CD1c-positive myeloid dendritic cell (primary cell): ENCODE results near the gene SLC47A2.

ENCODE experiments used
- DNase-seq: peaks from one replicate; pipeline ENCODE4 v3.0.0-alpha.2; 2016; ENCODE audit errors: extremely low spot score

The SLC47A2 gene

GRCh38 chr17:19747159-19747719, 30.9 kb upstream of the SLC47A2 start:
- no peak for DNase-seq

- DNase-seq, result no peak
These were observed 30.1 kb upstream of the SLC47A2 start for GRCh38 chr17:19746517-19746916.

DNA sequence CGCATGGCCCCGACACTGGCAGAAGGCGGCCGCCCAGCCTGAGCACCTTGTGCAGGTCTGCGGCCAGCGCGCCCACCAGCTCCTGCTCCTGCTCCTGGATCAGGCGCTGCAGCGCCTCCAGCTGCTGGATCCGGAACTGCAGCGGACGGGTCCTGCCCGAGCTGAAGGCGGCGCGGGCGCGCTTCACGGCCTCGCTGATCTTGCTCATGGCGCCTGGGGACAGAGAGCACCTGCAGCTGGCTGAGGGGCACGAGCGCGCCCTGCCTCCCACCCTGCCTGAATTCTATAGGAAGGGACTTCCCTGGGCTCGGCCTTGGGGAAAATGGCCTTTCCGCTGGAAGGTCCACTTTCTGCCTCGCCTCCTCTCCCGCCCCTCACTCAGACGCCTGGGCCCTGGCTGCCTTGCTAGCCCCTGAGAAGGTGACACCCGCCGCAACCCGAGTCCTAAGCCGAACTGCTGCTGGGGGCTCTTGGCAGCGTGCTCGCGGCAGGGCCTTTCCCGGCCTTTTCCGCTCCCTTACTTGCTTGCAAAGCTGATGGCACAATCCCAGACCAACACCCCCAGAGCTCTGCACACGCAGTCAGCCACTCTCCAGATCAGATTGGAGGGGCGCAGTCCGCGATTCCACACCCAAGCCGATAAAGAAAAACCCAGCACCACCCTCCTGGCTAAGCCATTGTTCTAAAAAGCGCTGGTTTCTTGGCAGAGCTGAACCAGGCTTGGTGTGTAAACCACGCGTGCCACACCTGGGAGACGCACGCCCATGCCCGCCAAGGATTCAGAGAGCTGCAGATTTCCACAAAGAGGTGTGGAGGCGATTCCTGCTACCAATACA, 28.8 kb upstream of the SLC47A2 start:
- DNase-seq, result peak; percentile 85

- DNase-seq, result no peak
These were observed 28.1 kb upstream of the SLC47A2 start for GRCh38 chr17:19744492-19744891.

GRCh38 chr17:19743101-19744100, 27.0 kb upstream of the SLC47A2 start:
- no peak for DNase-seq

- DNase-seq, result no peak
These were observed 26.1 kb upstream of the SLC47A2 start for GRCh38 chr17:19742495-19742894.

DNA sequence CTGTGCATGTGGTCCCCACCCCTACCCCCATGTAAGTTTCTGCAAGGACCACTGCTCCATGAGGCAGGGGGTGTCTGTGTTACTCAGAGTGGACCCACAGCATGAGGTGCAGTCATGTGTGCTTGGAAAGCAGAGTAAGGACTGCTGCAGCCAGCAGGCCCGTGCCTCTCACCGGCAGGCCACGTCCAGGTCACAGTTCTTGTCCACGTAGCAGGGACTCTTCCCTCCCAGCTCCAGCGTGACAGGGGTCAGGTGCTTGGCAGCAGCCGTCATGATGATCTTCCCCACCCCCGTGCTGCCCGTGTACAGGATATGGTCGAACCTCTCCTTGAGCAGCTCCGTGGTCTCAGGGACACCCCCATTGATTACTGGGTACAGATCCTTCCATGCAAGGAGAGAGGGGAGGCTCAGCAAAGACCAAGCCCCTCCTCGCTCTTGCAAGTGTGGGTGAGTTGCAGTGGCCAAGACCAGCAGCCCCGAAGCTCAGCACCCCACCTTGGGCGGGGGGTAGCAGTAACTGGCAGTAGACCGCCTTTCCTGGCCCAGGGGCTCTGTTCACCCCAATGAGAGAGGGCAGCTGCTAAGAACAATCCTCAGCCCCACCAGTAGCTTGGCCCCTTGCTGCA, 25.6 kb upstream of the SLC47A2 start:
- DNase-seq, result no peak

- DNase-seq, result no peak
These were observed 24.5 kb upstream of the SLC47A2 start for GRCh38 chr17:19740933-19741332.

- no peak for DNase-seq
These were observed 23.1 kb upstream of the SLC47A2 start for GRCh38 chr17:19739241-19740201.

DNA sequence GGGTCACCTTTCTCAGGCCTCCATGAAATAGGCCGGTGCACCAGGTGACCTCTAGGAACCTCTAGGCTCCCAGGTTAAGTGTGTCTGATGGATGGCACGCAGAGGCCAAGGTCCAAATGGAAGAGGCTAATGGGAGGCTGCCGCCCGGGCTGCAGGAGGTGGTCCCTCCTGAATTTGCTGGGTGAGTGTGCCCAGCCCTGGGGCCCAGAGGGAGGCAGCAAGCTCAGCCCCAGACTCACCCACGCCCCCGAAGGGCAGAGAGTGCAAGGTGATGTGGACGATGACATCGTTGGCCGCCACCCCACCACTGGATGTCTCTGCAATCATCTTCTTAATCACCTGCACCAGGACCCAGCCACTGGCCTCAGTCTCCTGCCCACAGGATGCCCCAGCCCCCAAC, 22.4 kb upstream of the SLC47A2 start:
- DNase-seq, result no peak

DNA sequence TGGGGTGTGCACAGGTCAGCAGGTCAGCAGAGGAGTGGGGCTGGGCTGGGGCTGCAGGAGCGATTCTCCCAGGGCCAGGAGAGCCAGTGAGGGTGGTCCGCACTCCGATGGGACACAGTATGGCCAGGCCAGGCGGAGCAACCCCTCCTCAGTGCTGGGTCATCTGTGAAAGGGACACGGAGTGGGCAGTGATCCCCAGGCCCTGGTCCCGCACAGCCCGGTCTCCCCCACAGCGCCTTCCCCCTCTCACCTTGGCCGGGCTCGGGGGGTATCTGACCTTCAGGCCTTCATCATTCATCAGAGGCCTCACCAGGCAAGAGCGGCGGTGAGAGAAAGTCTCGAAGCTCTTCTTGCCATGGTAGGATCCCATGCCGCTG, 21.7 kb upstream of the SLC47A2 start:
- no peak for DNase-seq

DNA sequence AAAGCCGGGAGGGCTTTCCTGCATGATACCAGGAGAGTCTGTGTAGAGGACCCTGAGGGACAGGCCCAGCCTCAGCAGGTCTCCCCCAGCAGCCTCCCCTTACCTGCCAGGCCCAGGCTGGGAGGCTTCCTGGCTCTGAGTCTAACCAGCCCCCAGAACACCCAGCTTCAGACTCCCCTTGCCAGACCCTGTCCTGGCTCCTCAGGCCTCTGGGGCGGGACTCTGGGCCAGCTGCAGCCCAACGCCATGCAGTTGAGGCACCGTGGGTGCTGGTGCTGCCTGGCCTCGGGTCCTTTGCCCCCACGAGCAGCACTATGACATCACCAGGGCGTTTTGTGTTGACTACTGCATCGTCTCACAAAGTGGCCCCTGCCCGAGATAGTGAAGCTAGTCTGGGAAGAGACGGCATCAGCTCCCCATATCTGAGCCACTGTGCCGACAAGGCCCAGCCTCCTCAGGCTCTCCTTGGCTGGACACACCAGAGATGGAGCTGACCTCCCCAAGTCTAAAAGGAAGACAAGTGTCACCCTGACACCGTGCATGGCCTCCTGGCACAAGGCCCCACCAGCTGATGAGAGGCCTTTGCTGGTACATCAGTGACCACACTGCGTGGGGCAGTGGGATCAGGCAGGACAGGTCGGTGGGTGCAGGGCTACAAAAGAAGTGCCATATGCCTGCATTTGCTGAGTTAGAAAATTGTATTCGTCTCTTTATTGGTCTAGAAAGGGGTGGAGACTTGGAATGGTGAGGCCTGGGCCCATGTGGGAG, 21.1 kb upstream of the SLC47A2 start:
- DNase-seq, result no peak

DNA sequence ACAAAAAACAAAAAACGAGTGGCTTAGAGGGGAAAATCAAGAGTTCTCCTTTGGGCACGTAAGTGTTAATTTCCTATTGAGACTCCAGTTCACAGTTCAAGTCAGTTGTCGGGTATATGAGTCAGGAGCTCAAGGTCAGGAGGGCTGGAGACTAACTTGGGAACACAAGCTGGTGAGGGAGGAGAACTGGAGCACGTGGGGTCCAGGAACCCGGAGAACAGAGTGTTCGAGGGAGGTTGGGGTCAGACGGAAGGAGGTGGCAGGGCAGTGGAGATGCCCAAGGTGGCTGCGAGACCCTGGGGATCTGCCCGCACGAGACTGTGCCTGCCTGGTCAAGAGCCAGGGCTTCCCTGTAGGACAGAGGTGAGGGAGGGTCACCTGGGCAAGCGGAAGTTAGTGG, 19.7 kb upstream of the SLC47A2 start:
- DNase-seq, result no peak

GRCh38 chr17:19733953-19734526, 17.7 kb upstream of the SLC47A2 start:
- DNase-seq, result no peak

DNA sequence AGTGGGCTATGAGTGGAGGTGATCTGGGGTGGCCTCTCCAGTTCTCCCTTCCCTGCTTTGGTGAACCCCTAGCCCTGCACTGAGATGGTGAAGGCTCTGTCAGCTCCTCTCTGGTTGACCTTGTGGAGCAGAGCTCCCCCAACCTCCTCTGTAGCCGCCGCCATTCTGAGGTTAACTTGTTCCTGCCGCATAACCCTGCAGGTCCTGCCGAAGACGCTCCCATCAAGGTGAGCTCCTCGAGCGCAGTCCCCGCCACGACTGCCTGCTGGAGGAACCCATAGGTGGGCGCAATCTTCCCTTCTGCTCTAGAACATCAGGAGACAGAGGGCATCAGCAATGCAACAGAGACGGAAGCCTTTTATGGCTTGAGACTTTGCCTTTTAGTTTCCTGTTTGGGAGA, 15.2 kb upstream of the SLC47A2 start:
- DNase-seq, result no peak

DNA sequence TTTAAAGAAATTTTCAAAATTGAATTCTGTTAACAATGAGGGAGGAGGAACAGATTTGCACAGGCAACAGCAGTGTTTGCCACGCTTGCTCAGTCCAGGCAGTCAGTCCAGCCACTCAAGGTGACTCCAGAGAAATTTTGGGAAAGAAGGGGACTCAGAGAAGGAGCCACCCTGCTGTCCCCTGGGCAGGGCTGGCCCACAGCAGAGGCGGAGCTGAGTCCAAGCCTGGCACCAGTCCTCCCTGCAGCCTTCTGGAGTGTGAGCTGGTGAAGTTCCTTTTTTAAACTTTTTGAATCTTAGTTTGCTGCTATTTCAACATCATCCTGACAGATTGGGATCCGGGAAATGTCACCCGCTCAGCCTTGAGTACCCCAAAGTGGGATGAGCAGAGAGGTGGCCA, 14.5 kb upstream of the SLC47A2 start:
- peak; percentile 48 for DNase-seq

GRCh38 chr17:19729900-19730299, 13.5 kb upstream of the SLC47A2 start:
- no peak for DNase-seq

- peak; percentile 62 for DNase-seq
These were observed 11.7 kb upstream of the SLC47A2 start for GRCh38 chr17:19728084-19728495.

- DNase-seq, result peak; percentile 69
These were observed 11.2 kb upstream of the SLC47A2 start for GRCh38 chr17:19727501-19728078.
